GM19238 (cell line): ENCODE measurements around the gene GABARAP.

Source experiments
- DNase-seq: peaks from one replicate; pipeline ENCODE4 v3.0.0; 2011; ENCODE audit warnings: low spot score; ENCODE audit not compliant: insufficient read length

The GABARAP gene

DNA sequence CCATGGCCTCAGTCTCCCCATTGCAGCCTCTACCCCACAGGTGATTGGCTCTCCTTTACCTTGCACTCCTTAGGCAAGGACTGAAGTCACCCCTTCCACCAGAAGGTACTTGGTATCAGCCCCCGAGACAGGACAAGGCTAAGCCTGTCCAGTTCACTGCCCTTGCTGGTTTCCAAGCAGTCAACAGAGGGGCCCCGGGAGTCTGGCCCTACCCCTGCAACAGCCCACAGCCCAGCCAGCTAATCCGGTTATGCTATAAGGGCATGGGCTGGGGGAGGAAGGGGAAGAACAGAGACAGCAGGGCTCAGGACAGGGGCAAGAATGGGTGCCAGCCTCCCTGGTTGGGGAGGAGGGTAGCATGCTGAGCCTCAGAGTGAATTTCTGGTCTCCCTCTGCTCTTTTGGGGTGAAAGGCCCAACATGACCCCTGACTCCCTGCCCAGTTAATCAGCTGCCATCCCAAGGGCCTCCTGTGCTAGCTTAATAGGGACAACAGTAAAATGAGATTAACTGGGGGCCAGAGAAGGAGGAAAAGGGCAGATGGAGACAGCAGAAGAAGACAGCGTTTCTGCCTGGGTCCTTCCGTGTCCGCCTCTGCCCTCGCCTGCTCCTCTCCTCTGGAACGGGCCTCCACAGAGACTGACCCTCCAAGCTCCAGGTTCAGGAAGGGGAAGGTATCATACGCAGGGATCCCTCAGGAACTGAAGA lies 33.3 kb downstream of the GABARAP start:
- DNase-seq = no peak

DNA sequence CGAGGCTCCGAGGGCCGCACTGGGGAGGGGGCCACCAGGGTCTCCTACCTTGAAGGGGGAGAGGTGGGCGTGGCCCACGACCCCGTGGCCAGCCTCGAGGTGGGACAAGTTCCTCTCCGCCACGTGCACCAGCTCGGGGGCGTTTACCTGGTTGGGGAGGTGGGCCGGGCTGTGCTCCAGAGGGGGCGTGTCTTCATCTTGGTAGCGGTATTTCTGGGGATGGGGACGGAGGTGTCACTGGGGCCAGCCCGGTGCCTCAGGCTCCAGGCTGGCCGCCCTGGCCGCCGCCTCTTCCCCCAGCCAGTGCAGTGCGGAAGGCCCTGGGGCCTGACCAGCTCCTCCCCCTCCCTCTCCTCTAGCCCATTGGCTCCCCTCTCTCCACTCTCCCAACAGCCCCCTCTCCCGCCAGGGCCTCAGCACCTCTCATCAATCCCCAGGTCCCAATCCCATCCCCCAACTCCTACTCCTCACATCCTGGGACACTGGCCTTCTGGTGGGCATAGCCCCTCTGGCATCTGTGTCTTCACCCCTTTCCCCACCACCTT lies 34.1 kb downstream of the GABARAP start:
- DNase-seq = no peak

DNA sequence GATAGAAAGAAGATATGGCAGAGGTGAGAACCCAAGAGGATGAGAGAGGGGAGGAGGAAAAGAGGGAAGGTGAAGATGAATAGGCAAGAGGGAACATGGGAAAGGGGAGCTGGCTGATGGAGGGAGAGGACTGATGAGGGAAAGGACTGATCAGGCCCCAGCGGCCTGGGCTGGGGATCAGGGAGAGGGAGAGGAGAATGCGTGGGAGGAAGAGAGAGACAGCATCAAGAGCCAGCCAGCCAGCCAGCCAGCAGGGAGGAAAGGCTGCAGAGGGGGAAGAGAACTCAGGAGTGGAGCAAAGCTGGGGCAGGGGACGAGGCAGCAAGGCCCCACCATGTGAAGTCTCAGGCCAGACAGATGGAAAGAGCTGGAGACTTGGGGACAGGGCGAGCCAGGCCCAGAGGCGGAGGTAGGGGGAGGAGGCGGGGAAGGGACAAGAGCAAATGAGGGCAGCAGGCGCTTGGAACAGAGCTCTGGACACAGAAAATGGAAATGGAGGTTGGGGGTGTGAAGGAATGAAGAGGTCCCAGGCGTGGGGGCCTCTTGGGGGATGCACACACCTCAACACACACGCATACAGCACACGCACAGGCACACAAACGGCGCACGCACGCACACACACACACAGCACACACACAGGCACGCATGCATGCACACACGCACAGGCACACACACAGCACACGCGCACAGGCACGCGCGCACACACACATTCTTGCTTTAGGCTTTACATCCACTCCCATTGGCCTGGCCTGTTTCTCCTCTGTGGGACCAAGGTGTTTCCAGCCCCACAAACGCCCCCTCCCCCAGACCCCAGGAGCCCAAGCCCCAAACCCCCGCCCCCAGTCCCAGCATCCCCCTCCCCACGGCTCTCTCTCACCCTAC lies 34.9 kb downstream of the GABARAP start:
- DNase-seq = no peak

DNA sequence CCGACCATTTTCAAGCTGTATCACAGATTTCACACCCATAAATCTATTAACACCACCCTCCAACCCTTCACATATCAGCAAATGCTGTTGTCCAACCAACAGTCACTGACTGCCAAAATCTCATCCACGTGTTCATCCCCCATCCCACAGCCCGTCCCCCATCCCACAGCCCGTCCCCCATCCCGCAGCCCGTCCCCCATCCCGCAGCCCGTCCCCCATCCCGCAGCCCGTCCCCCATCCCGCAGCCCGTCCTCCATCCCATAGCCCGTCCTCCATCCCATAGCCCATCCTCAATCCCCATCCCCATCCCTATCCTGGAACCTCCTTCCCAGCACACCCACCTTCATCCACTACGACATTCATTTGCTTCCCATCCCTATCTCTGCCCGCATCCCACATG lies 36.7 kb downstream of the GABARAP start:
- DNase-seq = no peak

DNA sequence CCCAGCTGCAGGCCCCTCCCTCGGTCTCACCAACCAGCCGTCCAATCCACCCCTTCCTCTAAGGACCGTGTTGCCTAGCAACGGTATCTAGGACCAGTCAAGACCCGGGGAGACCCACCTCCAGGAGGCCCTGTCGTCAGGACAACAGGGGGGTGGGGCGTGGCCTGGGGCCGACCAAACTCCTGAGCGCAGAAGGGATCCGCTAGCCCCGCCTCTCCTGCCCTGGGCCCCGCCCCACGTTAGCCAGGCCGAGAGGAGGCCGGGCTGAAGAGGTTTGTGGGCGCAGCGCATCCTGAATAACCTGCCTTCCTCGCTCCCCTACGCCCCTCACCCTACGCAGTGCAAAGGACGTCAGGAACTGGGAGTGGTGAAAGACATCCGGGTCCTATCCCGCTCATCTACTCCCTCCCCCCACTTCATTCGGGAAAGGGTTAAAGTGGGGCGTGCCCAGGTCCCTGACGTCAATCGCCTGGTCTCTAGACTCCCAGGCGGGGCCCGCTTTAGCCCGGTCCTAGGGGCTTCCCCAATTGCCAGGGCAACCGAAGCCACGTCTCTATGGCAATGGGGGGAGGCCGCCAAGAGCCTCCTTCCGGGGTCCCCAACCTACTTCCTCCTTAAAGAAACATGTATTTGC lies 37.3 kb downstream of the GABARAP start:
- peak; percentile 99 for DNase-seq

DNA sequence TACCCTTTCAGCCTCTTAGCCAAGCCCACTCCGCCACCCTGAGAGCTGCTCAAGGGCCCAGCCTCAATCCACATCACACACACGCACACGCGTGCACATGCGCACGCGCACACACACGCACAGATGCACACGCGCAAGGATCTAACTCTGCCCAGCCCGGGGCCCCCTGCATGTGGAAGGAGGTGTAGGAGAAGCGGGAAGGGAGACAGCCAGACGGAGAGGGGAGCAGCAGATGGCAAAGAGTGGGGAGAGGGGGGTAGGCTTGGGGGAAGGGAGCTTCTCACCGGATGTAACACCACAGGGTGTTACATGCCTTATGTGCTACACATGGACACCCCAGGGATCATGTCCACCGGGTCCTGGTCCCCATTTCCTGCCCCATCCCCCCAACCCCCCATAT lies 37.9 kb downstream of the GABARAP start:
- DNase-seq = no peak

DNA sequence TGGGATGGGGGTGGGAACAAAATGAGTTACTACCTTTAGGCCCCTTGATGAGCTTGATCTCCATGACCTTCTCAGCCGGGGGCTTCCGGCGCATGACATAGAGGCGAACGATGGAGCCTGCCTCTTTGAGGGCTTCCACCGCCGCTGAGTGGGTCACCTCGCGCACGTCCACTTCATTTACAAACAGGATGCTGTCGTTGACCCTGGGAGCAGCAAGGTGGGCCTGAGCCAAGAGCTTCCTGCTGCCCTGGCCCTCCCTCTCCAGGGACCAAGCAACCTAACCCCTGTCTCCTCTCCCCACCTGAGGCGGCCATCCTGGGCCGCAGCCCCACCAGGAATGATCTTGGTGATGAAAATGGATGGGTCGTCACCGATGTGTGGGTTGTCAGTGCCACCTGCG lies 38.9 kb downstream of the GABARAP start:
- DNase-seq = no peak

DNA sequence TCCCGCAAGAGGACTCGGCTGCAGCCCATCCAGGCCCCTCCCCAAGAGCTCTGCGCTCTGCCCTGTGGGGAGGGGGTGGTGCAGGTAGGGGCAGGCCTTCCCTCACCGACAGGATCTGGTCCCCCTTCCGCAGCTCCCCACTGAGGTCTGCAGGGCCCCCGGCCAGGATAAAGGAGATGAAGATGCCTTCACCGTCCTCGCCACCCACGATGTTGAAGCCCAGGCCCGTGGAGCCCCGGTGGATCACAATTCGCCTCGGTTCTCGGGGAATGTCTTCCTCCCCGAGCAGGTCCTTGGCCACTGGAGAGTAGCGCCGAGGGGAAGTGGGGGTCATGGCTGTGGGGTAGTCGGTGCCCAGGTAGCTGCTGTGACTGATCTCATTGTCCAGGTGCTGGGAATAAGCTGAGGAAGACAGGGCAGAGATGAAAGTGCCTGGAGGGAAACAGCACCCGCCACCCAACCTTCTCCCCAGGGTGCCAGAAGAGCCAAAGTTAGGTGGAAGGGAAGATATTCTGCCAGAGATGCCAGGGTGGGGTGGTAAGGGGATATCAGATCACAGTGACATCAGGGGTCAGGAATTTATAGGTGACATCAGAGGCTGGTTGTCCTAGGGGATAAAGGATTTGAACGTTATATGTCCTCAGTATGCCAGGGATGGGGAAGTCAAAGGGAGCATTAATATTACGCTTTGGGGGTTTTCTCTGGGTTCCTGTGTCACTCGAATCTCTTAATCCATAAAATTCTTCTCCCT lies 45.4 kb downstream of the GABARAP start:
- no peak for DNase-seq

DNA sequence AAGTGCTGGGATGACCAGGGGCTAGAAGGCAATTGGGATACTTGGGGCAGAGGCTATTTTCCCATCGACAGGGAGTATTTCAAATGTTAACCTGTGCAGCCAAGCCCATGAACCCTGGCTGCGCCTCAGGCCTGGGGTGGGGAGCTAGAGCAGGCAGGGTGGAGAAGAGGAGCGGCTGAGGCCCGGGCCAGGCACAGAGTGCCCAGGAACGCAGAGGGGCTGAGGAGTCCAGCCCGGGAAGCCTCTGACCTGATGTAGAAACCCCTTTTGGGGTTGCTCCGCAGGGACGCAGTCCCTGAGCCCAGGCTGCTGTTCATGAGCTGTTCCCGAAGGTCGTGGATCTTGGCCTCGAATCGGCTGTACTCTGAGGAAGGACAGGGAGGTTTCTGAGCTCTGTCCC lies 46.3 kb downstream of the GABARAP start:
- no peak for DNase-seq

DNA sequence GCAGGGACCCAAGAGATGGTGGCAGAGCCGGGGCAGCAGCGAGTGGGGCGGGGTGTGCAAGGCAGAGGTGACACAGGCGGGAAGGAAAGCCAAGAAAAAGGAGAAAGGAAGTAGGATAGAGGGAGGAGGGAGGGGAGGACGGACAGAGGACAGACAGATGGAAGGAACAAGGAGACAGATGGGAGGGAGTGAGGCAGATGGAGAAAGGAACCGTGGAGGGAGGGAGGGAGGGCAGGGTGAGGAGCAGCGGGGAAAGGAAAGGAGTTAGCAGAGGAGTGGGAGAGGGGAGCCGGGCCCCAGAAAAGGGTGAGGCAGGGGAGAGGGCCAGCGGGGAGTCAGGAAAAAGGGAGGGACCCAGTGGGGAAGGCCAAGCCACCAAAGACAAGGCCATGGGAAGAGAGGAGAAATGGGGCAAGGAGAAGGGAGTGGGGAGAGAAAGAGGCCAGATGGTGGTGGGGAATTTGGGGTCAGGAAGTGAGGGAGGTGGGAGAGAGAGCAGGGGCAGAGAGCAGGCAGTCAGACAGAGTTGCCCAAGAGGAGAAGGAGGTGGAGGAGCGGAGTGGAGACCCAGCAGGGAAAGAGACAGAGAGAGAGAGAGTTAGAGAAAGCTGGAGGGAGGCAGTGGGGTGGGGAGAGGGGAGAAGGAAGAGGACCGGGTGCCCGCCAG lies 49.8 kb downstream of the GABARAP start:
- DNase-seq = no peak

DNA sequence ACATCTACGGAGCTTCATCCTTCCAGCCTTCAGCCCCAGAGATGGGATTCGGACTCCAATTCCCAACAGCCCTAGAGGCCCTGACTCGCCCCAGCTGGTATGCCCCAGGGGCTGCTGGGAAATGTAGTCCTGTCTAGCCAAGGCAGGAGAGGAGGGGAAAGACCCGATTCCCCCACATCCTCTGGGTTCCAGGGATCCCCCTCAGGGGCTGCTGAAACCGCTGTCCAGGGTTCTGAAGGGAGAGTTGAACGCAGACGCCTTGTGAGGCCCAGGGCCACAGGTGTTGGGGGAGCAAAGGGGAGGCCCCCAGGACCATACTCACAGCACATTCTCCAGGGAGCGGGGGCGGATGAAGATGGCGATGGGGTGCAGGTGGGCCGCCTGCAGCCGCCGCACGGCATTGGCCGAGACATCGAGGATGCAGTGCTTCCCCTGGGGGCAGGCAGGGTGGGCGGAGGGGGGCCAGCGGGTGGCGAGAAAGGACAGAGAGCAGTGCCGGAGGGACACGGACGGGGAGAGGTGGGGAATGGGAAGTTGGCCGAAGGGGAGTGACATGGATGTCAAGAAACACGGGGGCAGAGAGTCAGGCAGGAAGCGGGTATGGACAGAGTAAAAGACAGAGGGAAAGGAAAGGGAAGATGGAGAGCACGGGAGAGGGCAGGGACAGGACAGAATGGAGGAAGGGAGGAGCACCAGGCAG lies 50.5 kb downstream of the GABARAP start:
- peak; percentile 59 for DNase-seq

DNA sequence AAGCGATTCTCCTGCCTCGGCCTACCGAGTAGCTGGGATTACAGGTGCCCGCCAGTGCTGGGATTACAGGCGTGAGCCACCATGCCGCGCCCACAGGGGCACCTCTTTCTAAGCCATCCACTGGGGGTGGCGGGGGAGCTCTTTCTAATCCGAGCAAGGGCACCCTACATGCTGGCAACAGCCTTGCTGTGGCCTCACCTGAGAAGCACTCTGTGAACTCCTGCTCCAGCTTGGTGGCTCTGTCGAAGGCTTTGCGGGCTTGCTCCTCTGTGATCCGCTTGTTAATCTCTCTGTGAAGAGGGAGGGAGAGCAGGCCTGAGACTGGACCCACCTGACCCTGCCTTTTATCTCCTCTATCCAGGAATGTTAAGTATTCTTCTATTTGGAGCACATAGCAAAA lies 51.2 kb downstream of the GABARAP start:
- DNase-seq = no peak

DNA sequence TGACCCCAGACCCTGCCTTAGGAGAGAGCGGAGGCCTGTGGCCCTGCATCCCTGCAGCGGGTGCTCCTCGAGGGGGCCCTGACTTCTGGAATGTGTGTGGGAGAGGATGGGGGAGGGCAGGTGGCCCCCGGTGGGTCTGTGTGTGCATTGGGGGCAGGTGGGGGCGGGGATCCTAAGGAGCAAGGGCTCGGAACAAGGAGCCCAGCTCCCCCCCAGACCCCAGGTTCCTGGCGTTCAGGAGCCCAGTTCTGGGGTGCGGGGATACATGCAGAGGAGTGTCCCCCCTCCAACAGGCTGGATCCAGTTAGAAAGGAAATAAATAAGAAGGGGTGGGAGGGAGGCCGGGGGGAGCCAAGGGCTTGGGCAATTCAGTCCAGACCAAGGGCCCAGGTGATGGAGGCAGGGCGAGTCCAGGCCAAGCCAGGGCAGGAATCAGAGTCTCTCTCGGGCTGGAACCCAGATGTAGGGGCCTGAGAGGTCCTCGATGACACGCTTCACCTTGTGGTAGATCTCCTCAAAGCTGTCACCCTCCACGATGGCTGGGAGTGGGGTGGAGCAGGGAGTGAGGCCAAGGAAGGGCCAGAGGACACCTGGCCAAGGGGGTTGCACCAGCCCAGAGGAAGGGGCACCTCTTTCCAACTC lies 51.9 kb downstream of the GABARAP start:
- no peak for DNase-seq
